Esophagus muscularis mucosa (tissue), 3 donors: Measurements from ENCODE around the gene ASPDH.

Experiments
- POLR2A ChIP-seq: fragments of 450-650 bp; IDR thresholded peaks from one replicate; pipeline ENCODE4 v1.6.1; 2017; ENCODE audit warnings: antibody characterized with exemption, moderate library complexity, mild to moderate bottlenecking, low read depth
- TF ChIP-seq, protein P1 (sequence below), 3 experiments: fragments of 200-600 bp in 2 of 3; fragments of 450-650 bp in 1 of 3; sonication (generic) in 2 of 3; IDR thresholded peaks; one replicate each; pipeline ENCODE4 v1.5.1; 2017 to 2019; ENCODE audit warnings: antibody characterized with exemption in 3 of 3, mild to moderate bottlenecking in 2 of 3, moderate library complexity in 1 of 3

DNA sequence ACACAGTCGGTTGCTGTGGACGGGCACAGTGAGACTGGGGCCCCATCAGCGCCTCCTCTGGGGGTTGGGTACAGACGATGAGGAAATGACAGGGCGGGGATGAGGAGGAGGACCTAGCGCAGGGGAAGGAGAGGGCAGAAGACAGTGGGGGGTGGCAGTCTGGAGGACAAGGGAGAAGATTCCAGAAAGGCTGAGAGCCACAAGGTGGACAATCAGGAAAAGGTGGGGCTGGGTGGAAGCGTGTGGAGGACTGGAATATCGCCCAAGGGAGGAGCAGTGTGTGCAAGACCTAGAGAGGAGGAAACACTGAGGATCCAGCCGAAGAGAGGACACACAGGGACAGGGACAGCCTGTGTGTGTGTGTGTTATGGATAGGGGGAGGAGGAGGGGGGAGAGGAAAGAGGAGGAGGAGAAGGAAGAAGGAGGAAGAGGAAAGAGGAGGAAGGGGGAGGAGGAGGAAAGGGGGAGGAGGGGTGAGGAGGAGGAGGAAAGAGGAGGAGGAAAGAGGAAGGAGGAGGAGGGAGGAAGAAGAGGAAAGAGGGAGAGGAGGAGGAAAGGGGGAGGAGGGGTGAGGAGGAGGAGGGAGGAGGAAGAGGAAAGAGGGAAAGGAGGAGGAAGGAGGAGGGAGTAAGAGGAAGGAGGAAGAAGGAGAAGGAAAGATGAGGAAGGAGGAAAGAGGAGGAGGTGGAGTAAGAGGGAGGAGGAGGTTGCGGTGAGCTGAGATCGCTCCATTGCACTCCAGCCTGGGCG lies 21.2 kb downstream of the ASPDH start:
- no peak for TF ChIP-seq POLR2A
- TF ChIP-seq, protein P1, sequence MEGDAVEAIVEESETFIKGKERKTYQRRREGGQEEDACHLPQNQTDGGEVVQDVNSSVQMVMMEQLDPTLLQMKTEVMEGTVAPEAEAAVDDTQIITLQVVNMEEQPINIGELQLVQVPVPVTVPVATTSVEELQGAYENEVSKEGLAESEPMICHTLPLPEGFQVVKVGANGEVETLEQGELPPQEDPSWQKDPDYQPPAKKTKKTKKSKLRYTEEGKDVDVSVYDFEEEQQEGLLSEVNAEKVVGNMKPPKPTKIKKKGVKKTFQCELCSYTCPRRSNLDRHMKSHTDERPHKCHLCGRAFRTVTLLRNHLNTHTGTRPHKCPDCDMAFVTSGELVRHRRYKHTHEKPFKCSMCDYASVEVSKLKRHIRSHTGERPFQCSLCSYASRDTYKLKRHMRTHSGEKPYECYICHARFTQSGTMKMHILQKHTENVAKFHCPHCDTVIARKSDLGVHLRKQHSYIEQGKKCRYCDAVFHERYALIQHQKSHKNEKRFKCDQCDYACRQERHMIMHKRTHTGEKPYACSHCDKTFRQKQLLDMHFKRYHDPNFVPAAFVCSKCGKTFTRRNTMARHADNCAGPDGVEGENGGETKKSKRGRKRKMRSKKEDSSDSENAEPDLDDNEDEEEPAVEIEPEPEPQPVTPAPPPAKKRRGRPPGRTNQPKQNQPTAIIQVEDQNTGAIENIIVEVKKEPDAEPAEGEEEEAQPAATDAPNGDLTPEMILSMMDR (IDR thresholded peaks at IDR 0.05), result no peak
